ENCODE data around the gene CD9.

Gene CD9

GRCh38 chr12:6273205-6273540, 73.0 kb downstream of the CD9 start:
- peaks cover 30% of the 10 kb centered on the region for H3K27me3 Mint-ChIP-seq (ENCODE audit: low read depth, poor library complexity)
- H3K36me3 Mint-ChIP-seq (ENCODE audit: low read depth) = no peaks in the 10 kb centered on the region
- H3K4me1 Mint-ChIP-seq = peaks cover 52% of the 10 kb centered on the region
- H3K27ac Mint-ChIP-seq = no peak overlapping the region
- H3K4me3 Mint-ChIP-seq = peak overlapping the region; percentile 1
- H3K9me3 Mint-ChIP-seq = no peaks in the 10 kb centered on the region
- DNase-seq = no peak
- TF ChIP-seq, protein P1, sequence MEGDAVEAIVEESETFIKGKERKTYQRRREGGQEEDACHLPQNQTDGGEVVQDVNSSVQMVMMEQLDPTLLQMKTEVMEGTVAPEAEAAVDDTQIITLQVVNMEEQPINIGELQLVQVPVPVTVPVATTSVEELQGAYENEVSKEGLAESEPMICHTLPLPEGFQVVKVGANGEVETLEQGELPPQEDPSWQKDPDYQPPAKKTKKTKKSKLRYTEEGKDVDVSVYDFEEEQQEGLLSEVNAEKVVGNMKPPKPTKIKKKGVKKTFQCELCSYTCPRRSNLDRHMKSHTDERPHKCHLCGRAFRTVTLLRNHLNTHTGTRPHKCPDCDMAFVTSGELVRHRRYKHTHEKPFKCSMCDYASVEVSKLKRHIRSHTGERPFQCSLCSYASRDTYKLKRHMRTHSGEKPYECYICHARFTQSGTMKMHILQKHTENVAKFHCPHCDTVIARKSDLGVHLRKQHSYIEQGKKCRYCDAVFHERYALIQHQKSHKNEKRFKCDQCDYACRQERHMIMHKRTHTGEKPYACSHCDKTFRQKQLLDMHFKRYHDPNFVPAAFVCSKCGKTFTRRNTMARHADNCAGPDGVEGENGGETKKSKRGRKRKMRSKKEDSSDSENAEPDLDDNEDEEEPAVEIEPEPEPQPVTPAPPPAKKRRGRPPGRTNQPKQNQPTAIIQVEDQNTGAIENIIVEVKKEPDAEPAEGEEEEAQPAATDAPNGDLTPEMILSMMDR (IDR thresholded peaks at IDR 0.05) = no peak

DNA sequence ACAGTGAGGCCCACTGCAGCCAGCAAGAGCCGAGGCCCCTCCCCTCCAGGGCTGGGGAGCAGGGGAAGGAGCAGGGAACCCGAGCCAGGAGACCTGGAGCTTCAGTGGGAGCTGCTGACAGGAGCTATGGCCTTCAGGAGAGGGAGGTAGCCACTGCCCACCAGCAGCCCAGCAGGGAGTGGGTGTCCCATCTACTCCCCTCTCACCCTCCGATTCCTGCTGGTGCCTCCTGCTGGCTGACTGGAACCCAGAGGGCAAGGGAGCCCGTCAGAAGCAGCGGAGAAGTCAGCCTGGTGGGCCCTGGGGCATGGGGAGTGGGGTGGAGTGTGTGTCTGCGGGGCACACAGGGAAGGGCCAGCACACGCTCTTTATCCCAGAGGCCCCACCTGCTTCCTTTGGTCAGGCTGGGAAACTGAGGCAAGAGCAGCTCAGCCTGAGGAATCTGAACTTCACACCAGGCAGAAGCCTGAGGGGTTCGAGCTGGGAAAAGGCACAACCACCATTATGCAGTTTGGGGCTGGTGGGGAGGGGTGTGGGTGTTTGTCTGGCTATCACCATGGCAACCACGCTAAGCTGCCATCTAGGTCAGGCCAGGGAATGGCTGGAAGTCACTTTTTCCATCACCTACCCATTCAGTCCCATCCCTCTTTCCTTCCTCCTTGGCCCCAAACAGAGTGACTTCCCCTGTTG, 73.5 kb downstream of the CD9 start:
- TF ChIP-seq, protein P1 (IDR thresholded peaks at IDR 0.05) = no peak

GRCh38 chr12:6274231-6275221, 74.3 kb downstream of the CD9 start:
- H3K36me3 Mint-ChIP-seq (ENCODE audit: low read depth) = no peaks in the 10 kb centered on the region
- H3K4me1 Mint-ChIP-seq = peaks cover 44% of the 10 kb centered on the region
- H3K27ac Mint-ChIP-seq = no peak overlapping the region
- DNase-seq = no peak
- H3K9me3 Mint-ChIP-seq = no peaks in the 10 kb centered on the region
- no peak overlapping the region for H3K4me3 Mint-ChIP-seq
- H3K27me3 Mint-ChIP-seq (ENCODE audit: low read depth, poor library complexity) = peaks cover 28% of the 10 kb centered on the region
- TF ChIP-seq, protein P1 (IDR thresholded peaks at IDR 0.05) = no peak

More for the DNA sequence above, 73.5 kb downstream of the CD9 start:
- no peaks in the 10 kb centered on the region for H3K36me3 Mint-ChIP-seq (ENCODE audit: low read depth)
- peak; percentile 38 for DNase-seq
- no peak overlapping the region for H3K27ac Mint-ChIP-seq
- peaks cover 30% of the 10 kb centered on the region for H3K27me3 Mint-ChIP-seq (ENCODE audit: low read depth, poor library complexity)
- H3K4me3 Mint-ChIP-seq = peak overlapping the region; percentile 1
- H3K4me1 Mint-ChIP-seq = peaks cover 48% of the 10 kb centered on the region
- no peaks in the 10 kb centered on the region for H3K9me3 Mint-ChIP-seq

- TF ChIP-seq, protein P1 (IDR thresholded peaks at IDR 0.05) = no peak
- H3K36me3 Mint-ChIP-seq (ENCODE audit: low read depth) = no peaks in the 10 kb centered on the region
- peaks cover 53% of the 10 kb centered on the region for H3K4me1 Mint-ChIP-seq
- no peaks in the 10 kb centered on the region for H3K9me3 Mint-ChIP-seq
- no peak overlapping the region for H3K27ac Mint-ChIP-seq
- no peak for DNase-seq
- H3K27me3 Mint-ChIP-seq (ENCODE audit: low read depth, poor library complexity) = peaks cover 37% of the 10 kb centered on the region
- no peak overlapping the region for H3K4me3 Mint-ChIP-seq
These were observed 76.0 kb downstream of the CD9 start for GRCh38 chr12:6275928-6276887.

DNA sequence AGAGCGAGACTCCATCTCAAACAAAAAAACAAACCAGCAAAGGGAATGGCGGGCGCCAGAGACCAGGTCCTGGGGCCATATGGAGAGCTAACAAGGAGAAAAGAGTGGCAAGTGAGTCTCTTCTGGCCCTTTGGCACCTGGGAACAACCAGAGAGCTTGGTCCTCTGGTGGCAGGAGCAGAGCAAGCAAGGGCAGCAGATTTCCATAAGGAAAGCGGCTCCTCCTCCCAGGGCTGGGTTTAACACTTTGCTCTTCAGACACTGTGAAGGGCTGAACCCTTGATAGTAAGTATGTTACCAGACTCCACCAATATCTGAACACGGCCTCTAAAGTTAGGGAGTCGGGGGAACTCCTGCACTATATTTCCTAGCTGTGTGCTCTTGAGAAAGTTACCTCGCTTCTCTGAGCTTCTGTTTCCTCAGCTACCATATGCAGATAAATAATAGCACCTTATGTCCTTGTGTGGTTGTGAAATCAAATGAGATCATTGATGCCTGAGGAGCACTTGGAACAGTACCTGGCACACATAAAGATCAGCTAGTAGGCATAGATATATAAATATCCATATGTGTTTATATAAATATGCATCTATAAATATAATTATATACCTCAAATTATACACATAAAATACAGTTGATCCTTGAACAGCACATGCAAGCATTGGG, 76.9 kb downstream of the CD9 start:
- TF ChIP-seq, protein P1 (IDR thresholded peaks at IDR 0.05) = no peak
- Mint-ChIP-seq H3K27ac (no peak overlapping the region), H3K4me1 (peaks cover 59% of the 10 kb centered on the region)

More for the DNA sequence above, 76.9 kb downstream of the CD9 start:
- no peak overlapping the region for H3K4me3 Mint-ChIP-seq
- no peaks in the 10 kb centered on the region for H3K9me3 Mint-ChIP-seq
- peaks cover 37% of the 10 kb centered on the region for H3K27me3 Mint-ChIP-seq (ENCODE audit: low read depth, poor library complexity)
- H3K36me3 Mint-ChIP-seq (ENCODE audit: low read depth) = no peaks in the 10 kb centered on the region
- no peak for DNase-seq

Data from nephron progenitor cell (in vitro differentiated cells).